PC-9 (cell line): ENCODE results near the gene GIMAP7.

Experiments
- CTCF ChIP-seq: fragments of 200-600 bp; sonication (generic); conservative IDR thresholded peaks from 2 replicates; pipeline ENCODE4 v1.6.1; 2017; ENCODE audit warnings: mixed run types, antibody characterized with exemption, mild to moderate bottlenecking, moderate library complexity
- EZH2 ChIP-seq: fragments of 200-600 bp; sonication (generic); IDR thresholded peaks from 2 replicates; pipeline ENCODE4 v1.8.0; 2017; ENCODE audit warnings: antibody characterized with exemption, low read depth

GRCh38 chr7:150464962-150465361 is 49.7 kb upstream of the GIMAP7 start:
- TF ChIP-seq CTCF: no peak
- TF ChIP-seq EZH2: no peak
